IPS-20b (cell line): ENCODE measurements around the gene ZDHHC7.
"Not testable (repeated sequence)": the region's sequence is repeated elsewhere in the genome, so short reads cannot be mapped to it uniquely, and the experiment has no call there.

ENCODE experiments used
- H3K27ac ChIP-seq: one replicate; pipeline ENCODE4 v1.5.1; 2013; ENCODE audit warnings: low read length
- H3K27me3 ChIP-seq: 2 replicates; pipeline ENCODE4 v1.6.1; 2013; ENCODE audit warnings: mild to moderate bottlenecking, low read length, inconsistent platforms; ENCODE audit not compliant: insufficient read depth
- H3K36me3 ChIP-seq: 2 replicates; pipeline ENCODE4 v1.6.1; 2013; ENCODE audit warnings: low read depth, mild to moderate bottlenecking, inconsistent platforms, low read length, moderate library complexity; ENCODE audit not compliant: insufficient read depth
- H3K4me1 ChIP-seq: 2 replicates; pipeline ENCODE4 v1.6.1; 2013; ENCODE audit warnings: mild to moderate bottlenecking, control low read depth, inconsistent platforms, low read length, moderate library complexity; ENCODE audit not compliant: insufficient read depth
- H3K4me3 ChIP-seq: 2 replicates; pipeline ENCODE4 v1.5.1; 2013; ENCODE audit warnings: mild to moderate bottlenecking, low read length, inconsistent platforms
- H3K9ac ChIP-seq: 2 replicates; pipeline ENCODE4 v1.6.1; 2013; ENCODE audit warnings: low read depth, mild to moderate bottlenecking, inconsistent platforms, low read length, moderate library complexity
- H3K9me3 ChIP-seq: 2 replicates; pipeline ENCODE4 v1.6.1; 2013; ENCODE audit warnings: mild to moderate bottlenecking, low read depth, low read length, inconsistent platforms; ENCODE audit not compliant: insufficient read depth

Gene ZDHHC7

GRCh38 chr16:85010931-85011845 is at the start of gene ZDHHC7:
TSS of gene ZDHHC7 (minus strand) at chr16:85011535. CDS start at chr16:84990618, 20,917 bp downstream.
- H3K9me3 ChIP-seq = no peaks in the 10 kb centered on the region
- H3K9ac ChIP-seq = peak within 1 kb of the TSS; percentile 94
- H3K4me3 ChIP-seq = peak within 1 kb of the TSS; percentile 91
- H3K27ac ChIP-seq = peak within 1 kb of the TSS; percentile 80
- no peaks in the 10 kb centered on the region for H3K27me3 ChIP-seq
- no peaks in the 10 kb centered on the region for H3K4me1 ChIP-seq
- H3K36me3 ChIP-seq = no peaks in the 10 kb centered on the region

GRCh38 chr16:85058909-85059308 is 47.6 kb upstream of the ZDHHC7 start:
- Histone ChIP-seq H3K36me3 (no peaks in the 10 kb centered on the region), H3K27me3 (no peaks in the 10 kb centered on the region), H3K4me3 (no peak overlapping the region), H3K9ac (no peak overlapping the region), H3K27ac (no peak overlapping the region), H3K9me3 (no peaks in the 10 kb centered on the region), H3K4me1 (peaks cover 9% of the 10 kb centered on the region)

- Histone ChIP-seq H3K4me1 (peaks cover 9% of the 10 kb centered on the region), H3K36me3 (no peaks in the 10 kb centered on the region), H3K27me3 (no peaks in the 10 kb centered on the region), H3K9ac (no peak overlapping the region), H3K4me3 (no peak overlapping the region), H3K27ac (no peak overlapping the region), H3K9me3 (no peaks in the 10 kb centered on the region)
These were observed 46.6 kb upstream of the ZDHHC7 start for GRCh38 chr16:85057948-85058347.

GRCh38 chr16:85057212-85057889 is 46.0 kb upstream of the ZDHHC7 start:
- H3K27ac ChIP-seq = no peak overlapping the region
- no peak overlapping the region for H3K9ac ChIP-seq
- H3K4me1 ChIP-seq = peaks cover 5% of the 10 kb centered on the region

GRCh38 chr16:85056211-85056748 is 44.9 kb upstream of the ZDHHC7 start:
- H3K4me3 ChIP-seq = no peak overlapping the region
- H3K27ac ChIP-seq = no peak overlapping the region
- no peaks in the 10 kb centered on the region for H3K36me3 ChIP-seq
- H3K27me3 ChIP-seq = no peaks in the 10 kb centered on the region
- H3K9ac ChIP-seq = no peak overlapping the region
- no peaks in the 10 kb centered on the region for H3K9me3 ChIP-seq
- no peaks in the 10 kb centered on the region for H3K4me1 ChIP-seq

More at GRCh38 chr16:85057212-85057889, 46.0 kb upstream of the ZDHHC7 start:
- Histone ChIP-seq H3K4me3 (no peak overlapping the region), H3K9me3 (no peaks in the 10 kb centered on the region), H3K27me3 (no peaks in the 10 kb centered on the region), H3K36me3 (no peaks in the 10 kb centered on the region)

GRCh38 chr16:85055493-85056210 is 44.3 kb upstream of the ZDHHC7 start:
- no peaks in the 10 kb centered on the region for H3K36me3 ChIP-seq
- H3K9me3 ChIP-seq = no peaks in the 10 kb centered on the region
- H3K27me3 ChIP-seq = no peaks in the 10 kb centered on the region
- no peak overlapping the region for H3K4me3 ChIP-seq
- no peak overlapping the region for H3K9ac ChIP-seq
- no peaks in the 10 kb centered on the region for H3K4me1 ChIP-seq
- no peak overlapping the region for H3K27ac ChIP-seq

- Histone ChIP-seq H3K27ac (no peak overlapping the region), H3K36me3 (no peaks in the 10 kb centered on the region), H3K4me1 (no peaks in the 10 kb centered on the region), H3K9me3 (no peaks in the 10 kb centered on the region), H3K27me3 (no peaks in the 10 kb centered on the region), H3K4me3 (no peak overlapping the region), H3K9ac (no peak overlapping the region)
These were observed 43.7 kb upstream of the ZDHHC7 start for GRCh38 chr16:85054948-85055492.

- H3K4me3 ChIP-seq, H3K9ac ChIP-seq, H3K9me3 ChIP-seq, H3K36me3 ChIP-seq, H3K27ac ChIP-seq, H3K27me3 ChIP-seq, H3K4me1 ChIP-seq: not testable (repeated sequence)
These were observed 43.0 kb upstream of the ZDHHC7 start for GRCh38 chr16:85054321-85054720.

- no peaks in the 10 kb centered on the region for H3K9me3 ChIP-seq
- H3K4me1 ChIP-seq = no peaks in the 10 kb centered on the region
- no peaks in the 10 kb centered on the region for H3K27me3 ChIP-seq
- H3K36me3 ChIP-seq = no peaks in the 10 kb centered on the region
- H3K27ac ChIP-seq = no peak overlapping the region
- H3K4me3 ChIP-seq = no peak overlapping the region
- H3K9ac ChIP-seq = no peak overlapping the region
These were observed 41.2 kb upstream of the ZDHHC7 start for GRCh38 chr16:85052536-85052935.

GRCh38 chr16:85051683-85052082 is 40.3 kb upstream of the ZDHHC7 start:
- H3K27ac ChIP-seq = no peak overlapping the region
- no peak overlapping the region for H3K9ac ChIP-seq
- H3K4me1 ChIP-seq = no peaks in the 10 kb centered on the region
- H3K9me3 ChIP-seq = no peaks in the 10 kb centered on the region
- H3K27me3 ChIP-seq = no peaks in the 10 kb centered on the region
- no peaks in the 10 kb centered on the region for H3K36me3 ChIP-seq
- no peak overlapping the region for H3K4me3 ChIP-seq

- no peaks in the 10 kb centered on the region for H3K9me3 ChIP-seq
- no peaks in the 10 kb centered on the region for H3K4me1 ChIP-seq
- H3K27ac ChIP-seq = no peak overlapping the region
These were observed 39.8 kb upstream of the ZDHHC7 start for GRCh38 chr16:85051067-85051581.

More at GRCh38 chr16:85051067-85051581, 39.8 kb upstream of the ZDHHC7 start:
- H3K36me3 ChIP-seq = no peaks in the 10 kb centered on the region
- H3K4me3 ChIP-seq = no peak overlapping the region
- no peaks in the 10 kb centered on the region for H3K27me3 ChIP-seq
- no peak overlapping the region for H3K9ac ChIP-seq
